Measurements from ENCODE around the gene NUDT6.

NUDT6 gene

DNA sequence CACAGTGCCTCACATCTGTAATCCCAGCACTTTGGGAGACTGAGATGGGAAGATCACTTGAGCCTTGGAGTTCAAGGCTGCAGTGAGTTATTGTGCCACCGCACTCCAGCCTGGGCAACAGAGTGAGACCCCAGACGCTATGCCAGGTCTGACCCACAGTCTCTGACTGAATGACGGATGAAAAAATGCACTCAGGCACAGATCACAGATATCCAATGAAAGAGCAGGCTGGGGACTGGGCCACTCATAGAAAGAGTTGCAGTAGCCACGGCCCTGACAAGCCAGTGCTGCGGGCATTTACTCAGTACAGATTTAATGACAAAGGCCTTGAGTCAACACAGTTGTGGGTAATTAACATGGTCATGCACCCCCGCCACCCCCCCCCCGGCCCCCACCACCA, 22.7 kb downstream of the NUDT6 start:
- Histone ChIP-seq H3K79me2 (ENCODE audit: insufficient read depth, low read length) (no peaks in the 10 kb centered on the region), H3K9me2 (ENCODE audit: low read depth, low read length) (no peaks in the 10 kb centered on the region), H3K27me3 (ENCODE audit: insufficient read depth, low read length) (no peaks in the 10 kb centered on the region), H3K9me3 (ENCODE audit: low read length) (no peaks in the 10 kb centered on the region), H3K4me2 (ENCODE audit: low read length) (no peak overlapping the region), H3K9ac (ENCODE audit: low read length) (no peak overlapping the region), H3K4me3 (ENCODE audit: low read depth, low read length, poor library complexity, severe bottlenecking) (no peak overlapping the region), H4K20me1 (ENCODE audit: insufficient read depth, low read length) (no peaks in the 10 kb centered on the region), H3K36me3 (ENCODE audit: insufficient read depth, low read length) (no peaks in the 10 kb centered on the region), H2AFZ (ENCODE audit: low read length) (no peak overlapping the region), H3K4me1 (ENCODE audit: insufficient read depth, low read length, severe bottlenecking) (no peaks in the 10 kb centered on the region), H3F3A (ENCODE audit: insufficient read depth, low read length) (no peaks in the 10 kb centered on the region), H3K27ac (ENCODE audit: low read depth, low read length, poor library complexity, severe bottlenecking) (no peak overlapping the region)
- TF ChIP-seq, protein P1, sequence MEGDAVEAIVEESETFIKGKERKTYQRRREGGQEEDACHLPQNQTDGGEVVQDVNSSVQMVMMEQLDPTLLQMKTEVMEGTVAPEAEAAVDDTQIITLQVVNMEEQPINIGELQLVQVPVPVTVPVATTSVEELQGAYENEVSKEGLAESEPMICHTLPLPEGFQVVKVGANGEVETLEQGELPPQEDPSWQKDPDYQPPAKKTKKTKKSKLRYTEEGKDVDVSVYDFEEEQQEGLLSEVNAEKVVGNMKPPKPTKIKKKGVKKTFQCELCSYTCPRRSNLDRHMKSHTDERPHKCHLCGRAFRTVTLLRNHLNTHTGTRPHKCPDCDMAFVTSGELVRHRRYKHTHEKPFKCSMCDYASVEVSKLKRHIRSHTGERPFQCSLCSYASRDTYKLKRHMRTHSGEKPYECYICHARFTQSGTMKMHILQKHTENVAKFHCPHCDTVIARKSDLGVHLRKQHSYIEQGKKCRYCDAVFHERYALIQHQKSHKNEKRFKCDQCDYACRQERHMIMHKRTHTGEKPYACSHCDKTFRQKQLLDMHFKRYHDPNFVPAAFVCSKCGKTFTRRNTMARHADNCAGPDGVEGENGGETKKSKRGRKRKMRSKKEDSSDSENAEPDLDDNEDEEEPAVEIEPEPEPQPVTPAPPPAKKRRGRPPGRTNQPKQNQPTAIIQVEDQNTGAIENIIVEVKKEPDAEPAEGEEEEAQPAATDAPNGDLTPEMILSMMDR (IDR thresholded peaks at IDR 0.05; ENCODE audit: low read length), result no peak
- TF ChIP-seq EZH2 (IDR thresholded peaks at IDR 0.05; ENCODE audit: borderline replicate concordance, low read length), result no peak

DNA sequence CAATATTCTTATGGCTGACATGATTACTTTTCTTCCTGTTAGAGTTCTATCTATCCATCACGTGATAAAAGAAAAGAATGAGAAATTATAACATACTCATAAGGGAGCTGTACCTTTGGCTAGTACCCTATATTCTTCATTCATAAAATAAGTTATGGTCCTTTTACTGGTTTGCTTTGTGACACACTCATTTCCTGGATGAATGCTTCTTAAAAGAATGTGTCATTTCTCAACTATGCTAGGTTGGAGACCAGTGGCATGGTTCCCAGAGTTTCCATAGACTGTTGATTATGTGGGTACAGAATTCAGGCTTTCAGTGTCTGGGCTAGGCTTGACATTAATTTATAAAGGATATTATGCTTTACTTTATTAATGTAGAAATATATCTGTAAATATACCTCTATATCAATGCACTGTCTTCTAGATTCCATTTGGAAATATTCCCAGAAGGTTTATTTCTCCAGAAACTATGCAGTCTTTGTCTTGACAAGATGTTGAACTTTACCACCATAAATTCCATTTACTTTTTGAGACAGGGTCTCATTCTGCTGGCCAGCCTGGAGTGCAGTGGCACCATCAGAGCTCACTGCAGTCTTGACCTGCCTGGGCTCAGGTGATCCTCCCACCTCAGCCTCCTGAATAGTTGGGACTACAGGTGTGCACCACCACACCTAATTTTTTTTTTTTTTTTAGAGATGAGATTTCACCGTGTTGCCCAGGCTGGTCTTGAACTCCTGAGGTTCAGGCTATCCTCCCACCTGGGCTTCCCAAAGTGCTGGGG, 23.8 kb downstream of the NUDT6 start:
- no peak overlapping the region for H3K4me2 ChIP-seq (ENCODE audit: low read length)

DNA sequence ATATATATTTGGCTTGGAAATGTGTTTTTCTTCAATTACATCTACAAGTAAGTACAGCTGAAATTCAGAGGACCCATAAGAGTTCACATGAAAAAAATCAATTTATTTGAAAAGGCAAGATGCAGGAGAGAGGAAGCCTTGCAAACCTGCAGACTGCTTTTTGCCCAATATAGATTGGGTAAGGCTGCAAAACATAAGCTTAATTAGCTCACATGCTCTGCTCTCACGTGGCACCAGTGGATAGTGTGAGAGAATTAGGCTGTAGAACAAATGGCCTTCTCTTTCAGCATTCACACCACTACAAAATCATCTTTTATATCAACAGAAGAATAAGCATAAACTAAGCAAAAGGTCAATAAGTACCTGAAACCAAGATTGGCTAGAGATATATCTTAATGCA, 26.1 kb downstream of the NUDT6 start:
- H3K36me3 ChIP-seq (ENCODE audit: insufficient read depth, low read length), result no peaks in the 10 kb centered on the region
- no peaks in the 10 kb centered on the region for H3K9me2 ChIP-seq (ENCODE audit: low read depth, low read length)

More for the DNA sequence above, 23.8 kb downstream of the NUDT6 start:
- H3K9ac ChIP-seq (ENCODE audit: low read length), result no peak overlapping the region
- TF ChIP-seq, protein P1 (IDR thresholded peaks at IDR 0.05; ENCODE audit: low read length), result no peak
- TF ChIP-seq EZH2 (IDR thresholded peaks at IDR 0.05; ENCODE audit: borderline replicate concordance, low read length), result no peak
- no peak overlapping the region for H3K4me3 ChIP-seq (ENCODE audit: low read depth, low read length, poor library complexity, severe bottlenecking)
- H3K27me3 ChIP-seq (ENCODE audit: insufficient read depth, low read length), result no peaks in the 10 kb centered on the region
- no peaks in the 10 kb centered on the region for H3K36me3 ChIP-seq (ENCODE audit: insufficient read depth, low read length)
- no peaks in the 10 kb centered on the region for H3F3A ChIP-seq (ENCODE audit: insufficient read depth, low read length)
- no peak overlapping the region for H2AFZ ChIP-seq (ENCODE audit: low read length)
- H3K9me2 ChIP-seq (ENCODE audit: low read depth, low read length), result no peaks in the 10 kb centered on the region
- H3K4me1 ChIP-seq (ENCODE audit: insufficient read depth, low read length, severe bottlenecking), result no peaks in the 10 kb centered on the region
- H4K20me1 ChIP-seq (ENCODE audit: insufficient read depth, low read length), result no peaks in the 10 kb centered on the region
- no peak overlapping the region for H3K27ac ChIP-seq (ENCODE audit: low read depth, low read length, poor library complexity, severe bottlenecking)
- H3K79me2 ChIP-seq (ENCODE audit: insufficient read depth, low read length), result no peaks in the 10 kb centered on the region
- no peaks in the 10 kb centered on the region for H3K9me3 ChIP-seq (ENCODE audit: low read length)

More for the DNA sequence above, 26.1 kb downstream of the NUDT6 start:
- Histone ChIP-seq H2AFZ (ENCODE audit: low read length) (no peak overlapping the region), H3K27me3 (ENCODE audit: insufficient read depth, low read length) (no peaks in the 10 kb centered on the region), H3K4me3 (ENCODE audit: low read depth, low read length, poor library complexity, severe bottlenecking) (no peak overlapping the region), H3K79me2 (ENCODE audit: insufficient read depth, low read length) (no peaks in the 10 kb centered on the region), H3K27ac (ENCODE audit: low read depth, low read length, poor library complexity, severe bottlenecking) (no peak overlapping the region), H3K9me3 (ENCODE audit: low read length) (no peaks in the 10 kb centered on the region), H4K20me1 (ENCODE audit: insufficient read depth, low read length) (no peaks in the 10 kb centered on the region), H3K4me1 (ENCODE audit: insufficient read depth, low read length, severe bottlenecking) (no peaks in the 10 kb centered on the region), H3K9ac (ENCODE audit: low read length) (no peak overlapping the region), H3K4me2 (ENCODE audit: low read length) (no peak overlapping the region), H3F3A (ENCODE audit: insufficient read depth, low read length) (no peaks in the 10 kb centered on the region)
- no peak for TF ChIP-seq EZH2 (IDR thresholded peaks at IDR 0.05; ENCODE audit: borderline replicate concordance, low read length)
- TF ChIP-seq, protein P1 (IDR thresholded peaks at IDR 0.05; ENCODE audit: low read length), result no peak
